ENCODE results near the gene LRRIQ4.

GRCh38 chr3:169809230-169809795 is 3.4 kb upstream of the LRRIQ4 start:
- TF ChIP-seq CTCF (IDR thresholded peaks at IDR 0.05) (no peak), POLR2A (IDR thresholded peaks at IDR 0.05) (no peak)
